Transverse colon (tissue), 4 donors: ENCODE results near the gene RAPGEF1. TPM values are rescaled to one million over a fixed set of nuclear protein-coding genes. Genes with fewer than 3 reads are reported as not detected.

Experiments
- DNase-seq: peaks from one replicate; pipeline ENCODE4 v3.0.0-alpha.2; 2019
- H3K27ac ChIP-seq, 4 donors: fragments of 200-600 bp; sonication (generic); 2 replicates each; pipeline ENCODE4 v1.5.1; 2016 to 2018; ENCODE audit warnings: inconsistent platforms in 4 of 4
- H3K27me3 ChIP-seq: fragments of 200-600 bp; sonication (generic); 2 replicates; pipeline ENCODE4 v1.5.1; 2017; ENCODE audit warnings: inconsistent platforms
- H3K36me3 ChIP-seq, 4 donors: fragments of 200-600 bp; sonication (generic); 2 replicates each; pipeline ENCODE4 v1.5.1; 2017 to 2019; ENCODE audit warnings: inconsistent platforms in 4 of 4
- H3K4me1 ChIP-seq, 4 donors: fragments of 200-600 bp; sonication (generic); 2 replicates each; pipeline ENCODE4 v1.5.1; 2017 to 2020; ENCODE audit warnings: inconsistent platforms in 4 of 4
- H3K4me3 ChIP-seq, 4 donors: fragments of 200-600 bp; sonication (generic); 1 replicate in 1 of 4; 2 replicates in 3 of 4; pipeline versions ENCODE4 v1.5.1 to v1.6.1; 2017 to 2019; ENCODE audit warnings: inconsistent platforms in 4 of 4
- H3K9me3 ChIP-seq, 2 donors: fragments of 200-600 bp; sonication (generic); 2 replicates each; pipeline ENCODE4 v1.5.1; 2017 to 2019; ENCODE audit warnings: inconsistent platforms in 2 of 2
- EP300 ChIP-seq: sonication (generic); formaldehyde crosslinking; IDR thresholded peaks from one replicate; pipeline ENCODE4 v1.6.1; 2017; ENCODE audit warnings: antibody characterized with exemption, low read depth
- POLR2A ChIP-seq: fragments of 450-650 bp; IDR thresholded peaks from one replicate; pipeline ENCODE4 v1.6.1; 2016; ENCODE audit warnings: antibody characterized with exemption, mild to moderate bottlenecking, moderate library complexity
- POLR2AphosphoS5 ChIP-seq, 3 donors: sonication (generic); formaldehyde crosslinking; IDR thresholded peaks; one replicate each; pipeline ENCODE4 v1.6.1; 2016; ENCODE audit warnings: antibody characterized with exemption in 3 of 3
- WGBS, 2 donors: methylation state at CpG; one replicate each; pipeline ENCODE4 v1.1.5; 2018; ENCODE audit warnings: low coverage in 1 of 2; 5-methylcytosine and 5-hydroxymethylcytosine counted together
- in situ Hi-C, 4 donors: fragments of 200-750 bp; cut with MboI; loops; one replicate each; pipeline versions ENCODE4 v1.15.0 to v1.15.1; 2017; ENCODE audit warnings: low sequenced_read_pairs in 3 of 4, low pct_ligation_motif_present in 1 of 4, low pct_unique_long_range_greater_than_20kb in 1 of 4
- intact Hi-C: fragments of 100-400 bp; cut with DNase I; formaldehyde crosslinking; loops from one replicate; pipeline ENCODE4 v1.15.1; 2023; ENCODE audit warnings: low total_unique reads
- total RNA-seq, 4 donors: library from RNA; depleted of rRNA; stranded (reverse); fragments of >200 nt; gene quantifications; one replicate each; pipeline ENCODE4 v1.1.0, GENCODE V29; 2016
- TF ChIP-seq, protein P1 (sequence below), 5 experiments: fragments of 200-600 bp in 3 of 5; fragments of 450-650 bp in 2 of 5; sonication (generic) in 3 of 5; IDR thresholded peaks; 1 replicate in 2 of 5; 2 replicates in 3 of 5; pipeline ENCODE4 v1.5.1; 2016 to 2017; ENCODE audit warnings: antibody characterized with exemption in 5 of 5, inconsistent platforms in 3 of 5, mild to moderate bottlenecking in 2 of 5, moderate library complexity in 1 of 5

Gene RAPGEF1
- total RNA-seq, 4 donors from 2014 or later, result 49.8 to 86.0 (median 55.1) TPM

DNA sequence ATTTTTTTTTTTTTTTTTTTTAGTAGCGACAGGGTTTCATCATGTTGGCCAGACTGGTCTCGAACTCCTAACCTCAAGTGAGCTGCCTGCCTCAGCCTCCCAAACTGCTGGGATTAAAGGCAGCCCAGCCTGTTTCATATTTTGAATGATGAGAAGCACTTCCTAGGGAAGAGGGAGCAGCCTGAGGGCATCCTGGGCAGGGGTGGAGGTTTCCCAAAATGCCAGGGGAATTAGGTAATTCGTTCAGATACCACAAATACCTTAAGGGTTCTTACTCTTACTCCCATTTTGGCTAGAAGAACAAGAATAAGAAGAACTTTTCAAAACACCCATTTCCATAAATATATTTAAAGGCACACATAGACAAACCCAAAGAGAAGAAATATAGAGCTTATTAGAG is 29.5 kb upstream of the RAPGEF1 start:
- no peak overlapping the region for H3K4me3 ChIP-seq
- no peak overlapping the region for H3K27ac ChIP-seq
- intact Hi-C loops (no loop called here), in situ Hi-C loops (loop anchor here in 2 of 4 donors (10.0 kb wide), 1 partner anchor 485 kb away; no protein-coding TSS in a partner anchor)
- WGBS, 2 donors, result 40 to 54% methylated on average over 3 of the region's 3 CpGs
- TF ChIP-seq, protein P1, sequence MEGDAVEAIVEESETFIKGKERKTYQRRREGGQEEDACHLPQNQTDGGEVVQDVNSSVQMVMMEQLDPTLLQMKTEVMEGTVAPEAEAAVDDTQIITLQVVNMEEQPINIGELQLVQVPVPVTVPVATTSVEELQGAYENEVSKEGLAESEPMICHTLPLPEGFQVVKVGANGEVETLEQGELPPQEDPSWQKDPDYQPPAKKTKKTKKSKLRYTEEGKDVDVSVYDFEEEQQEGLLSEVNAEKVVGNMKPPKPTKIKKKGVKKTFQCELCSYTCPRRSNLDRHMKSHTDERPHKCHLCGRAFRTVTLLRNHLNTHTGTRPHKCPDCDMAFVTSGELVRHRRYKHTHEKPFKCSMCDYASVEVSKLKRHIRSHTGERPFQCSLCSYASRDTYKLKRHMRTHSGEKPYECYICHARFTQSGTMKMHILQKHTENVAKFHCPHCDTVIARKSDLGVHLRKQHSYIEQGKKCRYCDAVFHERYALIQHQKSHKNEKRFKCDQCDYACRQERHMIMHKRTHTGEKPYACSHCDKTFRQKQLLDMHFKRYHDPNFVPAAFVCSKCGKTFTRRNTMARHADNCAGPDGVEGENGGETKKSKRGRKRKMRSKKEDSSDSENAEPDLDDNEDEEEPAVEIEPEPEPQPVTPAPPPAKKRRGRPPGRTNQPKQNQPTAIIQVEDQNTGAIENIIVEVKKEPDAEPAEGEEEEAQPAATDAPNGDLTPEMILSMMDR (IDR thresholded peaks at IDR 0.05), result no peak
- no peak for TF ChIP-seq POLR2A
- TF ChIP-seq POLR2AphosphoS5 (IDR thresholded peaks at IDR 0.05), result no peak
- no peak for TF ChIP-seq EP300
- no peaks in the 10 kb centered on the region for H3K36me3 ChIP-seq
- peaks cover 18% of the 10 kb centered on the region for H3K27me3 ChIP-seq
- H3K4me1 ChIP-seq, result no peaks in the 10 kb centered on the region
- H3K9me3 ChIP-seq, result no peaks in the 10 kb centered on the region
- no peak for DNase-seq

DNA sequence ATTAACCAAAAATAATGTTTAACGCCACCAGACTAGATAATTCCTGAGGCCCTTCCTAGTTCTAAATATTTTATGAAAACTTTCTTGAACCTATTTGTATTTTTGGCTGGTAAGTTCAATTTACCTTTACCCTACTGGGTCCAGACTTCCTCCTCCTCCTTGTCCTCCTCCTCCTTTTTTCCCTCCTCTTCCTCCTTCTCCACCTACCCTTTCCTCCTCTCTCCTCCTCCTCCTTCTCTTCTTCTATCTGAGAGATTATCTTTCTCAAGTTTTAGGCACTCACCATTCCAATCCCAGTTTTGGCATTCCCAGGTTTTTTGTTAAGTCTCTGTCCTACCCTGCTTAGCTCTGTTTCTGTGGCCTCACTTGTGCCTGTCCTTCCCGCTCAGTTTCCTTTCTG is 24.7 kb upstream of the RAPGEF1 start:
- Histone ChIP-seq H3K36me3 (no peaks in the 10 kb centered on the region), H3K4me3 (no peak overlapping the region), H3K27ac (no peak overlapping the region), H3K4me1 (peaks cover 0 to 8% (median 3%) of the 10 kb centered on the region in 4 donors), H3K9me3 (no peaks in the 10 kb centered on the region), H3K27me3 (peaks cover 19% of the 10 kb centered on the region)
- in situ Hi-C loops (loop anchor here (5.0 to 10.0 kb wide), 3 partner anchors 488 to 498 kb away; no protein-coding TSS in a partner anchor), intact Hi-C loops (loop anchor here (5.0 kb wide), 2 partner anchors 478 to 503 kb away; no protein-coding TSS in a partner anchor)
- WGBS, 2 donors, result 76 to 86% methylated on average over 2 of the region's 2 CpGs
- DNase-seq, result no peak
- TF ChIP-seq, protein P1 (IDR thresholded peaks at IDR 0.05), result no peak
- TF ChIP-seq EP300, result no peak
- TF ChIP-seq POLR2A, result no peak
- TF ChIP-seq POLR2AphosphoS5 (IDR thresholded peaks at IDR 0.05), result no peak

DNA sequence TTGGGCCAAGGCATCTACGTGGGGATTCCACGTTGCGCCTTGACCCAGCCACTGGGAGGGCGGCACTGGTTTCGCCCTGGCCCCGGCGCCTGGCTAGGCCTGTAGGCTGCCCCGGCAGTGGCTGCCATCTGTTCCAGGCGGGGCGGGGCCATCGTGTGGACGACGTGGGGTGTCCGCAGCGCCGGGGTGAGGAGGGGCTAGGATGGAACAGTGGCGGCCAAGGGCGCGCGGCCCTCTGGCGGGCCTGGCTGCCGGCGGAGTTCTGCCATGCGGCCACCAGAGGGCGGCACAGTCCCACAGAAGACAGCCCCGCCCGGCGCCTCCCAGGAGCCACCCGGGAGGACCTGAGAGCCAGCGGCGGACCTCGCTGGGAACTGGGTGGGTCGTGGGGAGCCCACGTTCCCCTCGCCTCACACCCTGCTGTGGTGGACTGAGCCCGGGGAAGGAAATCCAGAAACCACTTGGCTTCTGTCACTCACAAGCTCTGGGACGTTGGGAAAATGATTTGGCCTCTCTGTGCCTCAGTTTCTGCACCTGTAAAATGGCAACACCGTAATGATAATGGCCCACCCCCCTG is 22.6 kb upstream of the RAPGEF1 start:
- DNase-seq, result peak; percentile 78
- Histone ChIP-seq H3K4me3 (no peak overlapping the region), H3K27ac (no peak overlapping the region), H3K36me3 (no peaks in the 10 kb centered on the region), H3K27me3 (peaks cover 31% of the 10 kb centered on the region), H3K4me1 (peaks cover 0 to 8% (median 3%) of the 10 kb centered on the region in 4 donors), H3K9me3 (no peaks in the 10 kb centered on the region)
- WGBS, 2 donors, result 25% methylated on average over 17 of the region's 38 CpGs; no CpG with 5 or more reads in 1 of the 2 donors
- in situ Hi-C loops (loop anchor here (5.0 to 10.0 kb wide), 3 partner anchors 490 to 500 kb away; no protein-coding TSS in a partner anchor), intact Hi-C loops (loop anchor here (5.0 kb wide), 2 partner anchors 480 to 505 kb away; no protein-coding TSS in a partner anchor)
- TF ChIP-seq, protein P1 (IDR thresholded peaks at IDR 0.05), result peak; percentile 89 to 97 (median 96)
- no peak for TF ChIP-seq POLR2AphosphoS5 (IDR thresholded peaks at IDR 0.05)

DNA sequence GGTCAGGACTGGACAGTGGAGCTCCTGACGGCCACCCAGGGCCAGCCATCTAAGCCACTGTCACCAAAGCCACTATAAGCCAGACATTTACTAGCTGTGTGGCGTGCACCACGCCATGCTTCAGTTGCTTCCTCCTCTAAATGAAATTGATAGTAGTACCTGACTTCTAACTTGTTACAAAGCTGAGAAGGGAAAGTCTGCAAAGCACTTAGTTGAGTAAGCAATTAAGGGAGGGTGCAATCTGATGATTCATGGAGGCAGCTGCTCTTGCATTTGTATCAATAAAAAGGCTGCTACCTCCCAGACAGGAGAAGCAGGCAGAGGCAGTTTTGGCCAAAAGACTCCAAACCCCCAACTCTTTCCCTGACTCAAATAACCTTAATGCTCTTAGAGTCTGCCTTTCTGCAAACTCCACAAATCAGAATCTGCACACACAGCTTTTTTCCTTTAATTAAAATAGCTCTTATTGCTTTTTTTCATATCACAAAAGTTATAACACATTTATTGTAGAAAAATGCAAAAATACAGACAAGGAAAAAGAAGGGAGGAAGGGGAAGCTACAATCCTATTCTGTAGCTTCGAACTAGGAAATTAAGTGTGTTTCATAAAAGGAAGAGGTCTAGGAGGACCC is 19.3 kb upstream of the RAPGEF1 start:
- DNase-seq, result no peak
- in situ Hi-C loops, result no loop called here
- peaks cover 0 to 10% (median 5%) of the 10 kb centered on the region in 4 donors for H3K4me1 ChIP-seq
- TF ChIP-seq EP300 (no peak), POLR2A (no peak), POLR2AphosphoS5 (IDR thresholded peaks at IDR 0.05) (no peak)
- TF ChIP-seq, protein P1 (IDR thresholded peaks at IDR 0.05), result no peak
- no peaks in the 10 kb centered on the region for H3K36me3 ChIP-seq
- H3K27ac ChIP-seq, result no peak overlapping the region
- intact Hi-C loops, result no loop called here
- peaks cover 47% of the 10 kb centered on the region for H3K27me3 ChIP-seq
- no peak overlapping the region for H3K4me3 ChIP-seq
- 48 to 71% methylated on average over 1 to 4 of the region's 4 CpGs for WGBS, 2 donors
- no peaks in the 10 kb centered on the region for H3K9me3 ChIP-seq
